ENCODE results near the gene RPL14.
"Not testable (repeated sequence)": the region's sequence is repeated elsewhere in the genome, so short reads cannot be mapped to it uniquely, and the experiment has no call there.

DNA sequence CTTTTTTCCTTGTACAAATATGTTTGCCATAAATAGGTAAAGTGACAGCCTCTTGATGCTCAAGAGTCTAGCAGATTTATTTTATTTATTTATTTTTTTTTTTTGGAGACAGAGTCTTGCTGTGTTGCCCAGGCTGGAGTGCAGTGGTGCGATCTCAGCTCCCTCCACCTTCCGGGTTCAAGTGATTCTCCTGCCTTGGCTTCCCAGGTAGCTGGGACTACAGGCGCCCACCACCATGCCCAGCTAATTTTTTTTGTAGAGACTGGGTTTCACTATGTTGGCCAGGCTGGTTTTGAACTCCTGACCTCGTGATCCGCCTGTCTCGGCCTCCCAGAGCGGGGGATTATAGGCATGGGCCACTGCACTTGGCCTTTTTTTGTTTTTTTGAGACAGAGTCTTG lies 5.7 kb downstream of the RPL14 start:
- TF ChIP-seq, protein P1, sequence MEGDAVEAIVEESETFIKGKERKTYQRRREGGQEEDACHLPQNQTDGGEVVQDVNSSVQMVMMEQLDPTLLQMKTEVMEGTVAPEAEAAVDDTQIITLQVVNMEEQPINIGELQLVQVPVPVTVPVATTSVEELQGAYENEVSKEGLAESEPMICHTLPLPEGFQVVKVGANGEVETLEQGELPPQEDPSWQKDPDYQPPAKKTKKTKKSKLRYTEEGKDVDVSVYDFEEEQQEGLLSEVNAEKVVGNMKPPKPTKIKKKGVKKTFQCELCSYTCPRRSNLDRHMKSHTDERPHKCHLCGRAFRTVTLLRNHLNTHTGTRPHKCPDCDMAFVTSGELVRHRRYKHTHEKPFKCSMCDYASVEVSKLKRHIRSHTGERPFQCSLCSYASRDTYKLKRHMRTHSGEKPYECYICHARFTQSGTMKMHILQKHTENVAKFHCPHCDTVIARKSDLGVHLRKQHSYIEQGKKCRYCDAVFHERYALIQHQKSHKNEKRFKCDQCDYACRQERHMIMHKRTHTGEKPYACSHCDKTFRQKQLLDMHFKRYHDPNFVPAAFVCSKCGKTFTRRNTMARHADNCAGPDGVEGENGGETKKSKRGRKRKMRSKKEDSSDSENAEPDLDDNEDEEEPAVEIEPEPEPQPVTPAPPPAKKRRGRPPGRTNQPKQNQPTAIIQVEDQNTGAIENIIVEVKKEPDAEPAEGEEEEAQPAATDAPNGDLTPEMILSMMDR (IDR thresholded peaks at IDR 0.05 in 4 of 5, conservative IDR thresholded peaks at IDR 0.05 in 1 of 5) = not testable (repeated sequence)
- not testable (repeated sequence) for TF ChIP-seq POLR2A (IDR thresholded peaks at IDR 0.05)
